ENCODE data around the gene ATP6V1A. TPM values are rescaled to one million over a fixed set of nuclear protein-coding genes. Genes with fewer than 3 reads are reported as not detected.

ATP6V1A gene
- polyA plus RNA-seq, 1 of the 3 experiments (the other 2 are of a cell fraction), result 12.1 TPM

DNA sequence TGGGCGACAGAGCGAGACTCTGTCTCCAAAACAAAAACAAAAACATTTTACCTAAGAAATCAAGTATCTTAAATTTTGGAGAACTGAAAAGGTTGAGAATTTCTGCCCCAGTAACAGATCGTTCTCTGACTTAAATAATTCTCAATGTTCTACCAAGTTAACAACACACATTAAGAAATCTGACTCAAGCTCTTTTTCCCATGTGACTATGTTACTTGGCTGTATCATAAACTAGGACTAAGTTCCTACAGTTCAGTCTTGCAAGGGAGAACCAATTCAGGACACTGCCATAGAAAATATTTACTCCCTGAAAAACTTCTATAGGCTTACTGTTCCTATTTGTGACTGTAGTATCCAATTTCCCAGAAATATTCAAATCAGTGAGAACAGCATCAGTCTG, 29.5 kb upstream of the ATP6V1A start:
- Histone ChIP-seq H3K27ac (ENCODE audit: low read depth in 2 of 2, low read length in 1 of 2) (no peak overlapping the region), H3K9me2 (no peaks in the 10 kb centered on the region), H3K36me3 (replicated peaks in 1 of 2; ENCODE audit: control insufficient read depth in 1 of 2, insufficient read depth in 2 of 2, low read length in 1 of 2) (peaks cover 49 to 52% of the 10 kb centered on the region in 2 experiments), H3F3A (replicated peaks; ENCODE audit: insufficient read depth) (peaks cover 17% of the 10 kb centered on the region), H3K79me2 (ENCODE audit: insufficient read depth) (no peaks in the 10 kb centered on the region), H3K4me3 (ENCODE audit: low read depth in 2 of 2, low read length in 1 of 2) (no peak overlapping the region), H4K20me1 (ENCODE audit: insufficient read depth) (no peaks in the 10 kb centered on the region), H3K4me2 (no peak overlapping the region), H3K27me3 (ENCODE audit: insufficient read depth) (no peaks in the 10 kb centered on the region), H3K4me1 (ENCODE audit: control insufficient read depth in 1 of 2, insufficient read depth in 2 of 2, low read depth in 1 of 2, low read length in 1 of 2) (peaks cover 0 to 5% of the 10 kb centered on the region in 2 experiments; a peak in 1 of 4 replicates), H3K9me3 (no peaks in the 10 kb centered on the region), H3K9ac (no peak overlapping the region), H2AFZ (ENCODE audit: low read depth) (no peak overlapping the region)
- POLR2A ChIA-PET, result no interaction called here
- WGBS (ENCODE audit: low lambda C conversion rate), result 100% methylated on average over 3 of the region's 3 CpGs
- no peak for DNase-seq
- CTCF ChIA-PET, result interaction anchor here (0.8 kb wide), 1 partner anchor 23 kb away, joined by 4 read pairs; no protein-coding TSS in a partner anchor
- TF ChIP-seq ELF1 (IDR thresholded peaks at IDR 0.05), result no peak
- TF ChIP-seq EZH2phosphoT487 (IDR thresholded peaks at IDR 0.05; ENCODE audit: borderline replicate concordance, low read depth), result no peak
- TF ChIP-seq, protein P1, sequence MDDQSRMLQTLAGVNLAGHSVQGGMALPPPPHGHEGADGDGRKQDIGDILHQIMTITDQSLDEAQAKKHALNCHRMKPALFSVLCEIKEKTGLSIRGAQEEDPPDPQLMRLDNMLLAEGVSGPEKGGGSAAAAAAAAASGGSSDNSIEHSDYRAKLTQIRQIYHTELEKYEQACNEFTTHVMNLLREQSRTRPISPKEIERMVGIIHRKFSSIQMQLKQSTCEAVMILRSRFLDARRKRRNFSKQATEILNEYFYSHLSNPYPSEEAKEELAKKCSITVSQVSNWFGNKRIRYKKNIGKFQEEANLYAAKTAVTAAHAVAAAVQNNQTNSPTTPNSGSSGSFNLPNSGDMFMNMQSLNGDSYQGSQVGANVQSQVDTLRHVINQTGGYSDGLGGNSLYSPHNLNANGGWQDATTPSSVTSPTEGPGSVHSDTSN (IDR thresholded peaks at IDR 0.05), result no peak
- no peak for TF ChIP-seq MEF2A (IDR thresholded peaks at IDR 0.05; ENCODE audit: borderline replicate concordance, low read depth)
- TF ChIP-seq JUND (IDR thresholded peaks at IDR 0.05), result no peak
- no peak for TF ChIP-seq POLR2AphosphoS5 (IDR thresholded peaks at IDR 0.05; ENCODE audit: low read depth, low read length)
- TF ChIP-seq, protein P2, sequence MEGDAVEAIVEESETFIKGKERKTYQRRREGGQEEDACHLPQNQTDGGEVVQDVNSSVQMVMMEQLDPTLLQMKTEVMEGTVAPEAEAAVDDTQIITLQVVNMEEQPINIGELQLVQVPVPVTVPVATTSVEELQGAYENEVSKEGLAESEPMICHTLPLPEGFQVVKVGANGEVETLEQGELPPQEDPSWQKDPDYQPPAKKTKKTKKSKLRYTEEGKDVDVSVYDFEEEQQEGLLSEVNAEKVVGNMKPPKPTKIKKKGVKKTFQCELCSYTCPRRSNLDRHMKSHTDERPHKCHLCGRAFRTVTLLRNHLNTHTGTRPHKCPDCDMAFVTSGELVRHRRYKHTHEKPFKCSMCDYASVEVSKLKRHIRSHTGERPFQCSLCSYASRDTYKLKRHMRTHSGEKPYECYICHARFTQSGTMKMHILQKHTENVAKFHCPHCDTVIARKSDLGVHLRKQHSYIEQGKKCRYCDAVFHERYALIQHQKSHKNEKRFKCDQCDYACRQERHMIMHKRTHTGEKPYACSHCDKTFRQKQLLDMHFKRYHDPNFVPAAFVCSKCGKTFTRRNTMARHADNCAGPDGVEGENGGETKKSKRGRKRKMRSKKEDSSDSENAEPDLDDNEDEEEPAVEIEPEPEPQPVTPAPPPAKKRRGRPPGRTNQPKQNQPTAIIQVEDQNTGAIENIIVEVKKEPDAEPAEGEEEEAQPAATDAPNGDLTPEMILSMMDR (IDR thresholded peaks at IDR 0.05), result no peak
- TF ChIP-seq RXRA (IDR thresholded peaks at IDR 0.05; ENCODE audit: borderline replicate concordance, low read depth), result no peak
- TF ChIP-seq EP300 (IDR thresholded peaks at IDR 0.05; ENCODE audit: borderline replicate concordance in 1 of 2, low read depth in 1 of 2, low read length in 1 of 2), result no peak
- no peak for TF ChIP-seq FOXJ3 (CRISPR knock-in tag; IDR thresholded peaks at IDR 0.05)
- TF ChIP-seq SMC3 (IDR thresholded peaks at IDR 0.05; ENCODE audit: low read depth, low read length), result no peak
- TF ChIP-seq, protein P3, sequence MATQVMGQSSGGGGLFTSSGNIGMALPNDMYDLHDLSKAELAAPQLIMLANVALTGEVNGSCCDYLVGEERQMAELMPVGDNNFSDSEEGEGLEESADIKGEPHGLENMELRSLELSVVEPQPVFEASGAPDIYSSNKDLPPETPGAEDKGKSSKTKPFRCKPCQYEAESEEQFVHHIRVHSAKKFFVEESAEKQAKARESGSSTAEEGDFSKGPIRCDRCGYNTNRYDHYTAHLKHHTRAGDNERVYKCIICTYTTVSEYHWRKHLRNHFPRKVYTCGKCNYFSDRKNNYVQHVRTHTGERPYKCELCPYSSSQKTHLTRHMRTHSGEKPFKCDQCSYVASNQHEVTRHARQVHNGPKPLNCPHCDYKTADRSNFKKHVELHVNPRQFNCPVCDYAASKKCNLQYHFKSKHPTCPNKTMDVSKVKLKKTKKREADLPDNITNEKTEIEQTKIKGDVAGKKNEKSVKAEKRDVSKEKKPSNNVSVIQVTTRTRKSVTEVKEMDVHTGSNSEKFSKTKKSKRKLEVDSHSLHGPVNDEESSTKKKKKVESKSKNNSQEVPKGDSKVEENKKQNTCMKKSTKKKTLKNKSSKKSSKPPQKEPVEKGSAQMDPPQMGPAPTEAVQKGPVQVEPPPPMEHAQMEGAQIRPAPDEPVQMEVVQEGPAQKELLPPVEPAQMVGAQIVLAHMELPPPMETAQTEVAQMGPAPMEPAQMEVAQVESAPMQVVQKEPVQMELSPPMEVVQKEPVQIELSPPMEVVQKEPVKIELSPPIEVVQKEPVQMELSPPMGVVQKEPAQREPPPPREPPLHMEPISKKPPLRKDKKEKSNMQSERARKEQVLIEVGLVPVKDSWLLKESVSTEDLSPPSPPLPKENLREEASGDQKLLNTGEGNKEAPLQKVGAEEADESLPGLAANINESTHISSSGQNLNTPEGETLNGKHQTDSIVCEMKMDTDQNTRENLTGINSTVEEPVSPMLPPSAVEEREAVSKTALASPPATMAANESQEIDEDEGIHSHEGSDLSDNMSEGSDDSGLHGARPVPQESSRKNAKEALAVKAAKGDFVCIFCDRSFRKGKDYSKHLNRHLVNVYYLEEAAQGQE (IDR thresholded peaks at IDR 0.05; ENCODE audit: low read depth, low read length), result no peak
- TF ChIP-seq, protein P4, sequence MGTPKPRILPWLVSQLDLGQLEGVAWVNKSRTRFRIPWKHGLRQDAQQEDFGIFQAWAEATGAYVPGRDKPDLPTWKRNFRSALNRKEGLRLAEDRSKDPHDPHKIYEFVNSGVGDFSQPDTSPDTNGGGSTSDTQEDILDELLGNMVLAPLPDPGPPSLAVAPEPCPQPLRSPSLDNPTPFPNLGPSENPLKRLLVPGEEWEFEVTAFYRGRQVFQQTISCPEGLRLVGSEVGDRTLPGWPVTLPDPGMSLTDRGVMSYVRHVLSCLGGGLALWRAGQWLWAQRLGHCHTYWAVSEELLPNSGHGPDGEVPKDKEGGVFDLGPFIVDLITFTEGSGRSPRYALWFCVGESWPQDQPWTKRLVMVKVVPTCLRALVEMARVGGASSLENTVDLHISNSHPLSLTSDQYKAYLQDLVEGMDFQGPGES (IDR thresholded peaks at IDR 0.05; ENCODE audit: low read depth, low read length), result no peak
- TF ChIP-seq SIN3A (IDR thresholded peaks at IDR 0.05; ENCODE audit: borderline replicate concordance, low read depth, low read length), result no peak
- TF ChIP-seq TCF12 (IDR thresholded peaks at IDR 0.05), result no peak
- no peak for TF ChIP-seq CHD2 (IDR thresholded peaks at IDR 0.05; ENCODE audit: low read length, partially characterized antibody)
- TF ChIP-seq TEAD4 (IDR thresholded peaks at IDR 0.05; ENCODE audit: borderline replicate concordance, insufficient read depth), result no peak
